ENCODE measurements around the gene SORBS2. TPM values are rescaled to one million over a fixed set of nuclear protein-coding genes. Genes with fewer than 3 reads are reported as not detected.

SORBS2 gene
- total RNA-seq, 2 experiments from 2014 or later: not detected

- CTCF ChIA-PET: no interaction called here
- H3K4me3 Mint-ChIP-seq: no peak overlapping the region
- ATAC-seq (no peak), DNase-seq (no peak)
- no peaks in the 10 kb centered on the region for H3K36me3 Mint-ChIP-seq (ENCODE audit: low read depth)
- H3K27me3 Mint-ChIP-seq (ENCODE audit: low read depth): no peaks in the 10 kb centered on the region
- no peaks in the 10 kb centered on the region for H3K4me1 Mint-ChIP-seq (ENCODE audit: low read depth)
- POLR2A ChIA-PET: no interaction called here
- no peak overlapping the region for H3K27ac Mint-ChIP-seq
- no peaks in the 10 kb centered on the region for H3K9me3 Mint-ChIP-seq (ENCODE audit: insufficient read depth)
Observed at GRCh38 chr4:185736882-185737281, 75.1 kb downstream of the SORBS2 start.

- ATAC-seq: no peak
- H3K27me3 Mint-ChIP-seq (ENCODE audit: low read depth): no peaks in the 10 kb centered on the region
- H3K4me1 Mint-ChIP-seq (ENCODE audit: low read depth): no peaks in the 10 kb centered on the region
- CTCF ChIA-PET: no interaction called here
- H3K4me3 Mint-ChIP-seq: no peak overlapping the region
- no peak overlapping the region for H3K27ac Mint-ChIP-seq
- POLR2A ChIA-PET: no interaction called here
- no peaks in the 10 kb centered on the region for H3K9me3 Mint-ChIP-seq (ENCODE audit: insufficient read depth)
- DNase-seq: no peak
- H3K36me3 Mint-ChIP-seq (ENCODE audit: low read depth): no peaks in the 10 kb centered on the region
Observed at GRCh38 chr4:185735866-185736400, 76.1 kb downstream of the SORBS2 start.

DNA sequence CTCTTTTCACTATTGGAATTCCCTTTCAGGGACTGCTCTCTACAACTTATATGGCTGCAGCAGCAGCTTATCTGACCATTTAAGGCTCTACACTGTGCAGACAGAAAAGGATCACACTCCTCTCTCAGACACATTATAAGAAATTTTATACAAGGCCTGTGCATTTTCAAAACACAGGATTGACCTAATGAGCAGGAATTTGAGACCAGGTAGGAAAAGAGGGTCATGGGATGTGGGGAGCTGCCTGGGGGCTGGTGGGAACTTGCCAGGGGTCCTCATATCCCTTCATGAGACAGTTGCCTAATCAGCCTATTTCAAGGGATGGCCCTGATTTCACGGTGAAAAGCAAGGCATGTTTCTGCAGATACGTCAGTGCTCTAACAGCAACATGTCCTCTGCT is 77.1 kb downstream of the SORBS2 start:
- DNase-seq (no peak), ATAC-seq (no peak)
- POLR2A ChIA-PET: no interaction called here
- Mint-ChIP-seq H3K27me3 (ENCODE audit: low read depth) (no peaks in the 10 kb centered on the region), H3K9me3 (ENCODE audit: insufficient read depth) (no peaks in the 10 kb centered on the region), H3K4me1 (ENCODE audit: low read depth) (no peaks in the 10 kb centered on the region), H3K4me3 (no peak overlapping the region), H3K36me3 (ENCODE audit: low read depth) (no peaks in the 10 kb centered on the region), H3K27ac (no peak overlapping the region)
- CTCF ChIA-PET: no interaction called here

DNA sequence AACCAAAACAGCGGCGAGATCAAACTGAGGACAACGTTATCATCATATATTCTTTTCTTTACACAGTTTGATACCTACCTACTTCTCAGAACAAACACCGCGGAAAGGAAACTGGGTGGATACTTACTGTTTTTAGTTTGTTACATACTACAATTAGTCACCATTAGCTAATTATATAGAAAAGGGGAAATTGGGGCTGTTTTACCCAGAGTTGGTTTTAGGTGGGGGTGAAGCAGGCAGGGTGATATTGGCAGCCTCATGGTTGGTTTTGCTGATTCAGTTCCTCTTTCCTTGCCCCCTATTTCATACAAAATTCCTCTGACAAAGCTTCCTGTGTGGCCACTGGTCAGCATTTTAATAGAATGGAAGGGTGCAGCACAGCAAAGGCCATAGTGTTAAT is 77.8 kb downstream of the SORBS2 start:
- H3K27me3 Mint-ChIP-seq (ENCODE audit: low read depth): no peaks in the 10 kb centered on the region
- H3K36me3 Mint-ChIP-seq (ENCODE audit: low read depth): no peaks in the 10 kb centered on the region
- H3K4me1 Mint-ChIP-seq (ENCODE audit: low read depth): no peaks in the 10 kb centered on the region
- H3K9me3 Mint-ChIP-seq (ENCODE audit: insufficient read depth): no peaks in the 10 kb centered on the region
- DNase-seq: no peak
- CTCF ChIA-PET: no interaction called here
- H3K27ac Mint-ChIP-seq: no peak overlapping the region
- no peak overlapping the region for H3K4me3 Mint-ChIP-seq
- ATAC-seq: no peak
- POLR2A ChIA-PET: no interaction called here

DNA sequence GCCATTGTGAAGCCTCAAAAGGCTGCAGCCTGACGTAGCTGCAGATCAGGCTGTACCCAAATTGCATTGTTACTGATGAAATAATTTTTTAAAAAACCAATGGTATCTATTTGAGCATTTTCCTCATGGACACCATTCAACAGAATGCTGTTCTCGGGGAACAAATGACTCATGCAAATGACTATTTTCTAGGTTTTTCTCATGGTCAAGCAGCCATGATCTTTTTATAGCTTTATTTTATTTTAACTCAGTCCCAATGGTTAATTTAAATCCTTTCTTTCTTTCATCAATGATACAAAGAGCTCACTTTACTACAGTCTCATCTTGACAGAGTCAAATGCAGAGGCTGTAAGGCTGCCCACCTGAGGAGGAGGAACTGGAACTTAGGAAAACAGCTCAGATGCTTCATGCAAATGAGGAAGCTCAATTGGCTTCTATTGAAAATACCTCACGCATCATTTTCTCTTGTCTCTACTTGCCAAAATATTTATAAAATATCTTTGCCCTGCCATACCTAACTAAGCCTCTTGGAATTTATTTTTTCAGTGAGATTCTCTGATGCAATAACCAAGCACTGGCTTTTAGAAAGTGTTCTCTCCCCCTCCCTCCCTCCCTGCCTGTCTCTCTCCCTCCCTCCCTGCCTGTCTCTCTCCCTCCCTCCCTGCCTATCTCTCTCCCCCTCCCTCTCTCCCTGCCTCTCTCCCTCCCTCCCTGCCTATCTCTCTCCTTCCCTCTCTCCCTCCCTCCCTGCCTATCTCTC is 81.0 kb downstream of the SORBS2 start:
- CTCF ChIA-PET: no interaction called here
- POLR2A ChIA-PET: no interaction called here
- no peak overlapping the region for H3K27ac Mint-ChIP-seq
- H3K36me3 Mint-ChIP-seq (ENCODE audit: low read depth): no peaks in the 10 kb centered on the region
- DNase-seq (no peak), ATAC-seq (no peak)
- no peaks in the 10 kb centered on the region for H3K4me1 Mint-ChIP-seq (ENCODE audit: low read depth)
- no peak overlapping the region for H3K4me3 Mint-ChIP-seq
- no peaks in the 10 kb centered on the region for H3K9me3 Mint-ChIP-seq (ENCODE audit: insufficient read depth)
- peaks cover 2% of the 10 kb centered on the region for H3K27me3 Mint-ChIP-seq (ENCODE audit: low read depth)

DNA sequence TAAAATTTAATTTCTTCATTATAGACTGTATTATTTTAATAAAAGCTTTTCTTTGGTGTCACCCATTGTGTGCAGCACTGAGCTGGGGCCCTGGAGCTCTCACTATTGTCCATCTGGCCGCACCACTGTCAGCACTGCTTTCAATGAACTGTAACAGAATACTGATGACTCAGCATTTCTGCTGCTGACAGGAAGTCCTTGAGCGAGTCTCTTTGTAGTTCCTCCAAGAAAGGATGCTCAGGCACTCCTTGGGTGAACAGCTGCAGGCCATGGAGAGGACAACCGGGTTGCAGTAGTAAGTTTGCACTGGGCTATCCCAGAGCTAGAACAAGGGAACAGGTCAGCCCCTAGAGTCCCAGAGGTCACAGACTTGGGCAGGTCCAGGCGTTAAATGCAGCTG is 81.6 kb downstream of the SORBS2 start:
- Mint-ChIP-seq H3K9me3 (ENCODE audit: insufficient read depth) (no peaks in the 10 kb centered on the region), H3K36me3 (ENCODE audit: low read depth) (no peaks in the 10 kb centered on the region)

DNA sequence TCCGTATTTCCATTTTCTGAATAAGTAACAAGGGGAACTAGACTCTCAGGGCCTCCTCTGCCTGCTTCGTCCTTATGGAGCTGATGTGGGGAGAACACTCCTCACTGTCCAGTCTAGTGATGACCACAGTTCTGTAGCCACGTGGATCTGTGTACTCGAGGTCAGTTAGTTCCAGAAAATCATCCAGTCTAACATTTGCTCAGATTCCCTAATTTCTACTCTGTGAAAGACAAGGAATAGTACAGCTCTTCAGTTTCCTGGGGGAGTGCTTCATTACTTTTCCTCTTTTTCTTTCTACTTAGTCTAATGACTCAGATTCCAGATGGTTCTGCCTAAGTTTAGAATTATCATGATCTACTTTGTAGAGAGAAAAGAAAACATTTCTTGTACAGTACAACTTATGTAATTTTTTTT is 82.6 kb downstream of the SORBS2 start:
- ATAC-seq: no peak
- CTCF ChIA-PET: no interaction called here

More for the DNA sequence above, 81.6 kb downstream of the SORBS2 start:
- no peak for DNase-seq
- H3K27me3 Mint-ChIP-seq (ENCODE audit: low read depth): peaks cover 2% of the 10 kb centered on the region
- H3K4me3 Mint-ChIP-seq: no peak overlapping the region
- H3K27ac Mint-ChIP-seq: no peak overlapping the region
- H3K4me1 Mint-ChIP-seq (ENCODE audit: low read depth): no peaks in the 10 kb centered on the region
- CTCF ChIA-PET: no interaction called here
- POLR2A ChIA-PET: no interaction called here
- ATAC-seq: no peak

DNA sequence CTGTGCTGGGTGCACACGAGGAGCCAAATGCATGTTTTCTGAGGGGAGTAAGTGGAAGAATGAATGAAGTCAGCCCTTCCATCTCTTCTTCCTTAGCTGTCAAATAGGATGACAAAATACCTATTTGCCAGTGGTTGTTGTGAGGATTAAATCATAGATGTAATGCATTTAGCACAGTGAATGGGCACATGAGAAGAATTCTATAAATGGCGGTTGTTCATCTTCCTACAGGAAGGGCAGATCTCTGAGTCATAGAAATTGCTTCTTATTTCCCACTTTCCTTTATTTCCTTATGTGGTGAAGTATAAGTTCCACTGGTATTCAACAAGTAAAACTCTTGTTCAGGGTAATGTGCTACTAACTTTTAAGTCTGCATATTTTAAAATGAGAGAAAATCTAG is 83.1 kb downstream of the SORBS2 start:
- POLR2A ChIA-PET: no interaction called here
- no peaks in the 10 kb centered on the region for H3K36me3 Mint-ChIP-seq (ENCODE audit: low read depth)
- no peak overlapping the region for H3K27ac Mint-ChIP-seq
- ATAC-seq (no peak), DNase-seq (no peak)
- no peaks in the 10 kb centered on the region for H3K9me3 Mint-ChIP-seq (ENCODE audit: insufficient read depth)
- no peak overlapping the region for H3K4me3 Mint-ChIP-seq
- no peaks in the 10 kb centered on the region for H3K4me1 Mint-ChIP-seq (ENCODE audit: low read depth)
- H3K27me3 Mint-ChIP-seq (ENCODE audit: low read depth): peaks cover 2% of the 10 kb centered on the region
- CTCF ChIA-PET: no interaction called here

More for the DNA sequence above, 82.6 kb downstream of the SORBS2 start:
- no peak for DNase-seq
- no peaks in the 10 kb centered on the region for H3K36me3 Mint-ChIP-seq (ENCODE audit: low read depth)
- H3K9me3 Mint-ChIP-seq (ENCODE audit: insufficient read depth): no peaks in the 10 kb centered on the region
- H3K4me3 Mint-ChIP-seq: no peak overlapping the region
- H3K4me1 Mint-ChIP-seq (ENCODE audit: low read depth): no peaks in the 10 kb centered on the region
- H3K27ac Mint-ChIP-seq: no peak overlapping the region
- peaks cover 2% of the 10 kb centered on the region for H3K27me3 Mint-ChIP-seq (ENCODE audit: low read depth)
- POLR2A ChIA-PET: no interaction called here

GRCh38 chr4:185726931-185727330 is 85.1 kb downstream of the SORBS2 start:
- H3K36me3 Mint-ChIP-seq (ENCODE audit: low read depth): no peaks in the 10 kb centered on the region
- H3K27ac Mint-ChIP-seq: no peak overlapping the region
- H3K27me3 Mint-ChIP-seq (ENCODE audit: low read depth): peaks cover 2% of the 10 kb centered on the region
- ATAC-seq: no peak
- ChIA-PET CTCF (no interaction called here), POLR2A (no interaction called here)
- no peak overlapping the region for H3K4me3 Mint-ChIP-seq
- no peaks in the 10 kb centered on the region for H3K9me3 Mint-ChIP-seq (ENCODE audit: insufficient read depth)
- DNase-seq: no peak
- no peaks in the 10 kb centered on the region for H3K4me1 Mint-ChIP-seq (ENCODE audit: low read depth)

GRCh38 chr4:185723631-185724260 is 88.2 kb downstream of the SORBS2 start:
- Mint-ChIP-seq H3K36me3 (ENCODE audit: low read depth) (no peaks in the 10 kb centered on the region), H3K4me1 (ENCODE audit: low read depth) (no peaks in the 10 kb centered on the region), H3K27me3 (ENCODE audit: low read depth) (peaks cover 2% of the 10 kb centered on the region), H3K4me3 (no peak overlapping the region), H3K27ac (no peak overlapping the region), H3K9me3 (ENCODE audit: insufficient read depth) (no peaks in the 10 kb centered on the region)
- DNase-seq: no peak
- ATAC-seq: no peak
- ChIA-PET POLR2A (no interaction called here), CTCF (no interaction called here)

- no peaks in the 10 kb centered on the region for H3K4me1 Mint-ChIP-seq (ENCODE audit: low read depth)
- DNase-seq: no peak
- H3K27me3 Mint-ChIP-seq (ENCODE audit: low read depth): peaks cover 2% of the 10 kb centered on the region
- no peak overlapping the region for H3K27ac Mint-ChIP-seq
- no peaks in the 10 kb centered on the region for H3K9me3 Mint-ChIP-seq (ENCODE audit: insufficient read depth)
- POLR2A ChIA-PET: no interaction called here
- CTCF ChIA-PET: interaction anchor here (1.2 kb wide), 1 partner anchor 316 kb away, joined by 4 read pairs; no protein-coding TSS in a partner anchor
- no peak overlapping the region for H3K4me3 Mint-ChIP-seq
- no peak for ATAC-seq
- H3K36me3 Mint-ChIP-seq (ENCODE audit: low read depth): no peaks in the 10 kb centered on the region
Observed at GRCh38 chr4:185722029-185722316, 90.0 kb downstream of the SORBS2 start.

DNA sequence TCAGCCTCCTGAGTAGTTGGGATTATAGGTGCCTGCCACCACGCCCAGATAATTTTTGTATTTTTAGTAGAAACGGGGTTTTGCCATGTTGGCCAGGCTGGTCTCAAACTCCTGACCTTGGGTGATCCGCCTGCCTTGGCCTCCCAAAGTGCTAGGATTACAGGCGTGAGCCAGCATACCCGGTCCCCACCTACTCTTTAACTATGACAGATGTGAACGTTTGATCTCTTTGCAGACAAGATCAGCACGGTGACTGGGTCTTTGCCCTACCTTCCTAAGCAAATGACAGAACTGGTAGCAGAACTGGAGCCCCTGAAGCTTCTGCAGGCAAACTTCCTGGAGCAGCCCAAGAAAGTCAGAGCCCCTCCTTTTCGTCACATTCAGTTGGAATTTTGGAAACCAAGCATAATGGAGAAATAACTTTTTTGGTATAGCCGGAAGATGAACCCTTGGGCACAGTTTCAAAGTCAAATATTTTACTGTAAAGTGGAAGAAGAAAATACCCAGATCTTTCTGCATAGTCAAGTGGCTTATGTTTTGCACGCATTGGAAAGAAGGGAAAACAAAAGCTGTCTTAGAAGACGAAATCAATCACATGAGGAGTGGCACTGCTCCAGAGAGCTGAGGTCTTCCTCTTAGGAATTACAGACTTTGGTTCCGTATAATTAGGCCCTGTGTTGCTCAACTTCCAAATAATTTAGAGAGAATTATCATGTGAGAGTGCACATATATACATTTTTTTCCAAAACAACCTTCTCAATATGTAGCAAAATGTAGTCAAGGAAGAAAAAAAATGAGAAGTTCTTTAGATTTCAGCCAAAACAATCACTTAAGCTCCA is 90.6 kb downstream of the SORBS2 start:
- DNase-seq (no peak), ATAC-seq (no peak)
- no peak overlapping the region for H3K4me3 Mint-ChIP-seq
- H3K27me3 Mint-ChIP-seq (ENCODE audit: low read depth): no peaks in the 10 kb centered on the region
- H3K9me3 Mint-ChIP-seq (ENCODE audit: insufficient read depth): no peaks in the 10 kb centered on the region
- ChIA-PET CTCF (no interaction called here), POLR2A (no interaction called here)
- no peak overlapping the region for H3K27ac Mint-ChIP-seq
- H3K36me3 Mint-ChIP-seq (ENCODE audit: low read depth): no peaks in the 10 kb centered on the region
- no peaks in the 10 kb centered on the region for H3K4me1 Mint-ChIP-seq (ENCODE audit: low read depth)

Measured in activated CD8-positive, alpha-beta T cell treated with anti-CD3 and anti-CD28 coated beads, Interleukin-2, amount 10 ng/mL, durations not matched to agents 7 days and 5 days (primary cell).